Gastrocnemius medialis (tissue), 4 donors: ENCODE data around the gene CASP8.

Experiments used
- POLR2A ChIP-seq, 2 donors: fragments of 450-650 bp; IDR thresholded peaks; one replicate each; pipeline ENCODE4 v1.6.1; 2017; ENCODE audit warnings: antibody characterized with exemption in 2 of 2, mild to moderate bottlenecking in 2 of 2, moderate library complexity in 2 of 2
- TF ChIP-seq, protein P1 (sequence below), 5 experiments: fragments of 450-650 bp in 3 of 5; fragments of 200-600 bp in 2 of 5; sonication (generic) in 2 of 5; IDR thresholded peaks in 4 of 5; conservative IDR thresholded peaks in 1 of 5; 1 replicate in 4 of 5; 2 replicates in 1 of 5; pipeline ENCODE4 v1.5.1; 2016 to 2019; ENCODE audit warnings: antibody characterized with exemption in 5 of 5, mild to moderate bottlenecking in 3 of 5, moderate library complexity in 3 of 5

DNA sequence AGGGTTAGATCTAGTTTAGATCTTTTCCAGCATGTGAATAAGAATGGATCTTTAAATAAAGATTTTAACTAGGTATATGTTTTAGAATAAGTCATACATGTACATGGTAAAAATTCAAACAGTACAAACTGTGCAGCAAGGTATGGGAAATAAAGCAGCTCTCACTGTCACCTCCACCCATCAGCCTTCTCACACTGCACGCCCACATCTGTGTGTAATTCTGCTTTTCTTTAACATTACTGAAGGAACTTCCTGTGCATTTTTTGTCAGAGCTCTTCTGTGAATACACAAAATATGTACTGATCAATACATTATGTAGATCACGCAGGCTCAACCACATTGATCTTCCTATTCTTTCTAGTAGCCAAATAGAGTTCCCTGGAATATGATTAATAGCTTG, 3.4 kb downstream of the CASP8 start:
- TF ChIP-seq, protein P1, sequence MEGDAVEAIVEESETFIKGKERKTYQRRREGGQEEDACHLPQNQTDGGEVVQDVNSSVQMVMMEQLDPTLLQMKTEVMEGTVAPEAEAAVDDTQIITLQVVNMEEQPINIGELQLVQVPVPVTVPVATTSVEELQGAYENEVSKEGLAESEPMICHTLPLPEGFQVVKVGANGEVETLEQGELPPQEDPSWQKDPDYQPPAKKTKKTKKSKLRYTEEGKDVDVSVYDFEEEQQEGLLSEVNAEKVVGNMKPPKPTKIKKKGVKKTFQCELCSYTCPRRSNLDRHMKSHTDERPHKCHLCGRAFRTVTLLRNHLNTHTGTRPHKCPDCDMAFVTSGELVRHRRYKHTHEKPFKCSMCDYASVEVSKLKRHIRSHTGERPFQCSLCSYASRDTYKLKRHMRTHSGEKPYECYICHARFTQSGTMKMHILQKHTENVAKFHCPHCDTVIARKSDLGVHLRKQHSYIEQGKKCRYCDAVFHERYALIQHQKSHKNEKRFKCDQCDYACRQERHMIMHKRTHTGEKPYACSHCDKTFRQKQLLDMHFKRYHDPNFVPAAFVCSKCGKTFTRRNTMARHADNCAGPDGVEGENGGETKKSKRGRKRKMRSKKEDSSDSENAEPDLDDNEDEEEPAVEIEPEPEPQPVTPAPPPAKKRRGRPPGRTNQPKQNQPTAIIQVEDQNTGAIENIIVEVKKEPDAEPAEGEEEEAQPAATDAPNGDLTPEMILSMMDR (IDR thresholded peaks at IDR 0.05 in 4 of 5, conservative IDR thresholded peaks at IDR 0.05 in 1 of 5): no peak
- TF ChIP-seq POLR2A (IDR thresholded peaks at IDR 0.05): no peak
